A549 treated with AZD2906 at 1 μM for 4 hours (cell line): ENCODE results near the gene CXCR4. TPM values are rescaled to one million over a fixed set of nuclear protein-coding genes. Genes with fewer than 3 reads are reported as not detected.

ENCODE experiments used
- total RNA-seq: library from RNA; stranded (reverse); fragments of 200-300 nt; extraction: Qiagen RNA extraction; gene quantifications from 5 replicates; pipeline ENCODE4 v1.2.3, GENCODE V29; 2022

The CXCR4 gene
- 0.52 to 1.0 TPM (median 0.85 TPM) in 5 replicates for total RNA-seq

DNA sequence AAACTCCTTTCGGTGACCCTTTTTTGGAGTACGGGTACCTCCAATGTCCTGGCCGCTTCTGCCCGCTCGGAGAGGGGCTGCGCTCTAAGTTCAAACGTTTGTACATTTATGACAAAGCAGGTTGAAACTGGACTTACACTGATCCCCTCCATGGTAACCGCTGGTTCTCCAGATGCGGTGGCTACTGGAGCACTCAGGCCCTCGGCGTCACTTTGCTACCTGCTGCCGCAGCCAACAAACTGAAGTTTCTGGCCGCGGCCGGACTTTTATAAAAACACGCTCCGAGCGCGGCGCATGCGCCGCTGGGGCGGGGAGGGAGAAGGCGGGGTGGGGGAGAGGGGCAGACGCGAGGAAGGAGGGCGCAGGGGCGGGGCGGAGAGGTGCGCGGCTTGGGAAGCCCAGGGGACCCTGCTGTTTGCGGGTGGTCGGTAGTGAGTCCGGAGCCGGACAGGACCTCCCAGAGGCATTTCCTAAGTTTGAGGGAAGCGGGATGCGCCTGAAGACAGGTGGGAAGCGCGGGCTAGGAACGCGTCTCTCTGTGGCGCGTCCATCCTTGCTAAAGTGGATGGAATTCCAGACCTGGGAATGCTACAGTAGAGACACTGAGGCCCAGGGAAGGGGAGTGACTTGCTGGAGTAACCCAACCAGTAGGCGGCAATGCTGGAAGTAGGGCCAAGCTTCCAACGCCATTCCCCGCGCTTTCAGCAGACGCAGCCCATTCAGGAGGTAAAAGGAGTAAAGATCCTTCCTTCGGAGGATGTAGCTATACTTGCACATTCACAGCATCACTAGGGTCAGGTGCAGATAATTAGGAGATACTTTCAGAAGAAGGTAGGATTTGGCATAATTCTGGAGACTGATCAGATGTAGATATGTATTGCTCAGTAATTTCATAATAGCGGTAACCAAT lies at the start of gene CXCR4:
Gene CXCR4, minus strand, starts transcription at position 241 of the 910 bp plus-strand sequence. Its CDS starts 89 bp downstream, at position 152.

Other genes starting within 250 kb of the CXCR4 start
- gene MCM6, start 241.7 kb downstream of the CXCR4 start, total RNA-seq, result 43.0 to 55.6 TPM (median 45.1 TPM) in 5 replicates
- 49.8 to 62.6 TPM (median 53.7 TPM) in 5 replicates for gene DARS1, start 132.5 kb downstream of the CXCR4 start, total RNA-seq